ENCODE data around the gene RIC8B.
"Not testable (repeated sequence)": the region's sequence is repeated elsewhere in the genome, so short reads cannot be mapped to it uniquely, and the experiment has no call there.

The RIC8B gene

DNA sequence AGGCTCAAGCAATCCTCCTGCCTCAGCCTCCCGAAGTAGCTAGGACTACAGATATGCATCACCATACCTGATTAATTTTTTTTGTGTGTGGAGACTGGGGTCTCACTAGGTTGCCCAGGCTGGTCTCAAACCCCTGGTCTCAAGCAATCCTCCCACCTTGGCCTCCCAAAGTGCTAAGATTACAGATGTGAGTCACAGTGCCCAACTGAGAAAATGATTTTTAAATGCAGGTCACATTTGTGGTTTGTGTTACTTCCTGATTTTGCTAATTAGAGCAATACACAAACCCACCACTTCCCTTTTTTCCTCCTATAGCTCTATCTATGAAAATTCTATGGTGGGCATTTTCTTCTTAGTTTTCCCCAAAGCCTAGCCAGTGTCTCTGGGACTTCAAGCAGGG, 135.7 kb downstream of the RIC8B start:
- DNase-seq, result no peak

DNA sequence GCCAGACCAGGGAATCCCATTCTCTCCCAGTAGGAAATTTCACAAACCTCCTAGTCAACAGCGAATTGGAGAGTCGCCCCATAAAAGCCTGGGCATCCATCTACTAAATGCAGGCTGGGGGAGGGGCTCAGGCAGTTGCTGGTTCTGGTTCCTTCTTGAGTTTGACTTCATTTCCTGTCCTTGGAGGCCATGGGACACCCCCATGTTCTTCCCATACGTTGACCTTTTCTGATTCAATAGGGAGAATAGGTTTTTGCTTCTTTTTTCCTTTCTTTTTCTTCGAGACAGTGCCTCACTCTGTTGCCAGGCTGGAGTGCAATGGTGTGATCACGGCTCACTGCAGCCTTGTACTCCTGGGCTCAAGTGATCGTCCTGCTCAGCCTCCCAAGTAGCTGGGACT, 137.1 kb downstream of the RIC8B start:
- no peak for DNase-seq

DNA sequence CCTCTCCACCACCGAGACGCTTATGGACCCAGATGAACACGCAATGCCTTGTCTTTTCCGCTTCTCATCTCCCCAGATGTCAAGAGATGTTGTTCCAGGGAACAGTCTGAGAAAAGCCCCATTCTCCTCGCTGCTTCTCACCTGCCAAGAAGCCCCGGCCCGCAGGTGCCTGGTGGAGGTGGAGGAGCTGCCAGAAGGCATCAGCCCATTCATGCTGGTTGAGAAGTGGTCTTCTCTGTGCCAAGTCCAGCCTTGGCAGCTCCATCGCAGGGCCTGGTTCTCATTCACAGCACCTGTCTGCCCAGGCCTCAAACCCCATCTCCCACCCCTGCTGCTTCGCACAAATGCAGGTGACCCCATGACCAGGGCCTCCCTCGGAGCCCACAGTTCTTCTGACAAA, 139.0 kb downstream of the RIC8B start:
- DNase-seq, result no peak

DNA sequence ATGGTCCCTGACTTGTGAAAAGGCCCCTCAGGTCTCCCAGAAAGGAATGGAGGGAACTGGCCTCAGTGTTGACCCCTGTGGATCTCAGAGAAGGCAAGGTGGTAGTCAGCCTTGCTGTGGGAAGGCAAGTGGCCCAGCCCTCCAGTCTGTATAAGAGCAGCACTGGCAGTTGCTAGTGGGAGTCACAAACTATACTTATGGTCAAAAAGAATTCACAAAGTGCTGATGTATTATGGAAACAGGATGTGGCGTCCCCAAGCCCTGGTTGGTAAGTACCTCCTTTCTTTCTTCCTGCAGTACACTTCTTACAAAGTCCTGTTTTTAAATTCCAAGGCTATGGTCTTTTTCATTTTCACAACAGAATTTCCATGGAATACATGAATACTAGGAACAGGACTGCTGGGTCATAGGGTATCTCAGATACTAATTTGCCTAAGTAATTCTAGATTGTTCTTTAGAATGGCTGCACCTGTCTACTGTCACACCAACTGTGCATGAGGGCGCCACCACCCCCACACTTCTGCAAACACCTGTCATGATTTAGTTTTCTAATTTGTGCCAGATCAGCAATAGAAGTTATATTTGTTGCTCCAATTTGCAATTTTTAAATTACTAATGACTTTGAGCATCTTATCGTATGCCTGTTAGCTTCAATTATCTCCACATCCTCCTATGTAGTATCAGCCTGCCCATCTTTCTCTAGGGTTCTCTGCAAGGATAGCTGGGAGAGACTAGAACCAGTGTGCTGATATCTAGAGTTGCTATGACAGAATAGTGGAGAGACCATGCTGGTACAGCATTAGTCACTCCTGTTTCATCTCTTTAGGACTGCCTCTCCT, 140.5 kb downstream of the RIC8B start:
- peak in 1 of 2 experiments; percentile 22 for DNase-seq

DNA sequence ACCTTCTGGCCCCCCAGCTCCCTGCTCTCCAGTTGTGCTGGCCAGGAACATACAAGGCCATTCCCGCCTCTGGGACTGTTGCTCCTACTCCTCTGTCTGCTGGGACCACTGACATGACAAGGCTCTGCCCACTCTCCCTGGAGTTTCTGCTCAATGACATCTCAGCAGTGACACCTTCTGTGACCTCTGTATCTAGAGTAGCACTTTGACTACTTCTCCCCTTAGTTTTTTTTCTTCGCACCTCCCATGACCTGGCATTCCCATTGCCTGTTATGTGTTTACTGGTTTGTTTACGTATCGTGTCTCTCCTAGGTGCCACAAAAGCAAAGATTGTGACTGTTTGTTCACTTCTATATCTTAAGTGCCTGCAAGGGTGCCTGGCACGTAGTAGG, 141.1 kb downstream of the RIC8B start:
- no peak for DNase-seq

DNA sequence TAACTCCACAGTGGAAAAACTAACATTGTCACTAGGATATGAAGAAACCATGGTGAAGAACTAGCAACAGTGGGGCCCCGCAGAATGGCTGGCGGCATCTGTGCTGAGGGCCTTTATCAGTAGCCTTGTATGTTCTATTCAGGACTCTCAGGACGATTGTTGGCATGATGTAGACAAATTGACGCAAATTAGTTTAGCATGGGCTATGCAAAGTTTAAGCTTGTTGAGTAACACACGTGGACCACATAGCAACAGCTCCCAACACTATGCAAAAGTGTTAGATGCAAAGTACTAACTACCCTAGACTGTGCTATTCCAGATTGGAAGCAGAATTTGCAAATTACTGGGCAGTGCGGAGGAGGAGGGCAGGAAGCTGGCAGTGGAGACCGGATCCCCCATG, 143.0 kb downstream of the RIC8B start:
- DNase-seq, result no peak

DNA sequence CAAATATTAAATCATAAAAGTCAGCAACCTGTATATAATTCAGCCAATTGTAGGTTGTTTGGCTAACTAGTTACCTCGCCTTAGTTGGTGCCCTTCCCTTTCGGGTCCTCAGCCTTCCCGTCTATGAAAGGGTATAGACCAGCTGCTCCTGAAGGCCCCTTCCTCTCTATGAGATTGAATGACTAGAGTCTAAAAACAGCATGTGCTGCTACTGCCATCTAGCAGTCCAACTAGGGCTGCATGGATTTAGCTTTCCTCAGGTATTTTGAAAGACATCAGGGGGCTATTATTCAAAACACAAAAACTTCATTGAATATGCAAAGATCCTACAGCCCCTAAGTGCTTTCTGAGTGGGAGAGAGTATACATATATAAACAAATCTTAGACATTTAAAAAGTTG, 144.3 kb downstream of the RIC8B start:
- no peak for DNase-seq

DNA sequence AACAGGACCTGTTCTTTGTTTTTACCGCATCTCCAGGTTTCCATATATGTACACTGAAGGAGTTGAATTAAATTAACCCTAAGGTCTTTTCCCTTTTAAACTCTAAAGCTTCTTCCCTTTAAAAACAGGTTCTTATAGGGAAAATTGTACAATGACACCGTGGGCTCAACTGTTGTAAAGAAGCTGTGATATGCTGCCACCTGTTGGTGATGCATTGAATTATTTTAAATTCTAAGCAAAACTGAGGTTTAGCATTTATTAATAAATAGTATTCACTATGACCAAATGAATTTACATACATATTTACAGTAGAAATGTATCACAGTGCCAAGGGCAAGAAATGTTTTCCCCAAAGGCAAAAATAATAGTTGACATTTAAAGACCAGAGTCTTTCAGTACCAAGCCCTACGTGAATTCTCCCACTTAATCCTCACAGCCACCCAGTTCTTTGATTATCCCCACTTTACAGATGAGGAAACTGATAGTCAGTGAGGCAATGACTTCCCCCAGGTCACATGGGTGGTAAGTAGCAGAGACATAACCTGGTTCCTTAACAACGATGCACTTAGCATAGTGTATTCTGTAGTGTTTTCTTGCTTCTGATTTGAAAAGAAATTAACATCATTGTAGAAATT, 145.5 kb downstream of the RIC8B start:
- no peak for DNase-seq

DNA sequence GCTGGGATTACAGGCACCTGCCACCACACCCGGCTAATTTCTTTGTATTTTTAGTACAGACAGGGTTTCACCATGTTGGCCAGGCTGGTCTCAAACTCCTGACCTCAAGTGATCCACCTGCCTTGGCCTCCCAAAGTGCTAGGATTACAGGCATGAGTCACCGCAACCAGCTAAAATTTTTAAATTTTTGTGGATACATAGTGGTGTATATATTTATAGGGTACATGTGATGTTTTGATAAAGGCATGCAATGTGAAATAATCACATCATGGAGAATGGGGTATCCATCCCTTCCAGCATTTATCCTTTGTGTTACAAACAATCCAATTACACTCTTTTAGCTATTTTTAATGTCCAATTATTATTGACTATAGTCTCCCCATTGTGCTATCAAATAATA, 147.5 kb downstream of the RIC8B start:
- not testable (repeated sequence) for DNase-seq

DNA sequence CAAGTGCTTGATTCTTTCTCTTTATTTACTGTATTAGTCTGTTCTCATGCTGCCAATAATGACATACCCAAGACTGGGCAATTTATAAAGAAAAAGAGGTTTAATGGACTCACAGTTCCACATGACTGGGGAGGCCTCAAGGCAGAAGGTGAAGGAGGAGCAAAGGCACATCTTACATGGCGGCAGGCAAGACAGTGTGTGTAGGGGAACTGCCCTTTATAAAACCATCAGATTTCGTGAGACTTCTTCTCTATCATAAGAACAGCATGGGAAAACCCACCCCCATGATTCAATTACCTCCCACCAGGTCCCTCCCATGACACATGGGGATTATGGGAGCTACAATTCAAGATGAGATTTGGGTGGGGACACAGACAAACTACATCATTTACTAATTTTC, 149.1 kb downstream of the RIC8B start:
- not testable (repeated sequence) for DNase-seq

DNA sequence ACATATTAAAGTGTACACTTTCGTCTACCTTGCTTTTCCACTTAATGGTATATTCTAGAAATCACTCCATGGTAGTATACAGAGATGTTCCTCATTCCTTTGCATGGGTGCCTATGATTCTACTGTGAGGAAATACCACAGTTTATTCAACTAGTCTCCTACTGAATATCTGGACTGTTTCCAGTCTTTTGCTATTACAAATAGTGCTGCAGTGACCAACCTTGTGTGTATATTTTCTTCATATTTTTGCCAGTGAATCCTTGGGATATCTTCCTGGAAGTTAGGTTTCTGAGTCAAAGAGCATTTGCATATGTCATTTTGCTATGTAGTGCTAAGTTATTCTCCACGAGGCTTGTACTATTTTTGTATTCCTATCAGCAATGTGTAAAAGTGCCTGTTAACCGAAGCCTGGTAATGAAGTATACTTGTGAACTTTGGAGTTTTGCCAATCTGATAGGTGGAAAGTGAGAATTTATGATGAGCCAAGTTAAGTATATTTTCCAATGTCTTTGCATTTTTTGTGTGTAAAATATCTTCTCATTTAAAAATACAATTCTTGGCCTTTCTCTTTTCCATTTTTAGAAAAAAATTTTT, 149.9 kb downstream of the RIC8B start:
- no peak for DNase-seq

DNA sequence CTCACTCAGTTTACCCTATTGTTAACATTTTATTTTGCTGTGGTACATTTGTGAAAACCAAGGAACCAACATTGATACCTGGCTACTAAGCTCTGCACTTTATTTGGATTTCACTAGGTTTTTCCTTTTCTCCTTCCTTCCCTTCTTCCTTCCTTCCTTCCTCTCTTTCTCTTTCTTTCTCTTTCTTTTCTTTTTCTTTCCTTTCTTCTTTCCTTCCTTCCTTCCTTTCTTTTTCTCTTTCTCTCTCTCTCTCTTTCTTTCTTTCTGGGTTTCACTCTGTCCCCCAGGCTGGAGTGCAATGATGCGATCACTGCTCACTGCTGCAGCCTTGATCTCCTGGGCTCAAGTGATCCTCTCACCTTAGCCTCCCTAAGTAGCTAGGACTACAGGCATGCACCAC, 152.2 kb downstream of the RIC8B start:
- no peak for DNase-seq

DNA sequence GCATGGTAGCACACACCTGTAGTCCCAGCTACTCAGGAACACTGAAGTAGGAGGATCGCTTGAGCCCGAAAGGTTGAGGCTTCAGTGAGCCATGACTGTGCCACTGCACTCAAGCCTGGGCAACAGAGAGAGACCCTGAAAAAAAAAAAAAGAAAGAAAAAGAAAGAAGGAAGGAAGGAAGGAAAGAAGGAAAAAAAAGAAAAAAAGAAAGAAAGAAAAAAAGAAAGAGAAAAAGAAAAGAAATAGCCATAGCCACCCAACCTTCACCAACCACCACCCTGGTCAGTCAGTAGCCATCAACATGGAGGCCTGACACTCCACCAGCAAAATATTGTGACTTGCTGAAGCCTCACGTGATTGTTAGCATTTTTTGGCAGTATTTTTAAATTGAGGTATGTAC, 159.8 kb downstream of the RIC8B start:
- DNase-seq, result no peak

Data from activated CD4-positive, alpha-beta T cell treated with anti-CD3 and anti-CD28 coated beads, Interleukin-2, amount 50 U/mL, for 48 hours (primary cell).